H9 (cell line): Measurements from ENCODE around the gene DSCAM. TPM values are rescaled to one million over a fixed set of nuclear protein-coding genes. Genes with fewer than 3 reads are reported as not detected.

ENCODE experiments used
- DNase-seq: peaks from one replicate; pipeline ENCODE4 v3.0.0-alpha.2; 2017
- H2AFZ ChIP-seq: one replicate; pipeline ENCODE4 v1.6.1; 2013; ENCODE audit warnings: mild to moderate bottlenecking, low read length, control low read depth, moderate library complexity
- H2AK5ac ChIP-seq: 2 replicates; pipeline ENCODE4 v1.6.1; 2013; ENCODE audit warnings: low read length, control low read depth, mixed read lengths; ENCODE audit not compliant: insufficient read length
- H2BK120ac ChIP-seq: one replicate; pipeline ENCODE4 v1.6.1; 2013; ENCODE audit warnings: low read depth, mild to moderate bottlenecking, low read length, control low read depth, inconsistent platforms; ENCODE audit not compliant: poor library complexity, severe bottlenecking
- H2BK12ac ChIP-seq: 2 replicates; pipeline ENCODE4 v1.6.1; 2013; ENCODE audit warnings: low read length, control low read depth, mixed read lengths, low read depth; ENCODE audit not compliant: insufficient read length
- H2BK15ac ChIP-seq: 2 replicates; pipeline ENCODE4 v1.6.1; 2013; ENCODE audit warnings: low read depth, low read length, control low read depth
- H2BK20ac ChIP-seq: one replicate; pipeline ENCODE4 v1.6.1; 2013; ENCODE audit warnings: low read depth, mild to moderate bottlenecking, low read length, control low read depth, inconsistent platforms; ENCODE audit not compliant: poor library complexity, severe bottlenecking
- H2BK5ac ChIP-seq: 2 replicates; pipeline ENCODE4 v1.6.1; 2013; ENCODE audit warnings: low read length, control low read depth, mixed read lengths; ENCODE audit not compliant: insufficient read length
- H3K14ac ChIP-seq: 2 replicates; pipeline ENCODE4 v1.6.1; 2013; ENCODE audit warnings: low read length, control low read depth; ENCODE audit not compliant: insufficient read depth
- H3K18ac ChIP-seq: 2 replicates; pipeline ENCODE4 v1.6.1; 2013; ENCODE audit warnings: low read depth, mild to moderate bottlenecking, mixed read lengths, low read length, control low read depth; ENCODE audit not compliant: insufficient read length
- H3K23ac ChIP-seq: 2 replicates; pipeline ENCODE4 v1.6.1; 2013; ENCODE audit warnings: low read length, control low read depth, mixed read lengths, low read depth; ENCODE audit not compliant: insufficient read length
- H3K23me2 ChIP-seq: 2 replicates; pipeline ENCODE4 v1.6.1; 2013; ENCODE audit warnings: low read depth, mild to moderate bottlenecking, mixed read lengths, low read length, control low read depth; ENCODE audit not compliant: insufficient read length, poor library complexity, severe bottlenecking
- H3K27ac ChIP-seq: 2 replicates; pipeline ENCODE4 v1.5.1; 2013; ENCODE audit warnings: low read length, control low read depth, mixed read lengths, low read depth; ENCODE audit not compliant: insufficient read length
- H3K27me3 ChIP-seq: 2 replicates; pipeline ENCODE4 v1.6.1; 2013; ENCODE audit warnings: low read length, control low read depth, inconsistent platforms; ENCODE audit not compliant: insufficient read depth
- H3K4ac ChIP-seq: 2 replicates; pipeline ENCODE4 v1.6.1; 2013; ENCODE audit warnings: low read depth, mild to moderate bottlenecking, control low read depth, inconsistent platforms, low read length, moderate library complexity
- H3K4me1 ChIP-seq: 2 replicates; pipeline ENCODE4 v1.6.1; 2013; ENCODE audit warnings: low read length, control low read depth, inconsistent platforms; ENCODE audit not compliant: insufficient read depth
- H3K4me2 ChIP-seq: 2 replicates; pipeline ENCODE4 v1.6.1; 2013; ENCODE audit warnings: low read length, control low read depth, mixed read lengths; ENCODE audit not compliant: insufficient read length, insufficient read depth
- H3K56ac ChIP-seq: 2 replicates; pipeline ENCODE4 v1.6.1; 2013; ENCODE audit warnings: low read depth, mild to moderate bottlenecking, mixed read lengths, low read length, control low read depth; ENCODE audit not compliant: insufficient read length
- H3K79me1 ChIP-seq: 2 replicates; pipeline ENCODE4 v1.6.1; 2013; ENCODE audit warnings: low read depth, mild to moderate bottlenecking, moderate library complexity, low read length, control low read depth, inconsistent platforms; ENCODE audit not compliant: insufficient read depth, poor library complexity, severe bottlenecking
- H3K79me2 ChIP-seq: 2 replicates; pipeline ENCODE4 v1.6.1; 2013; ENCODE audit warnings: low read length, control low read depth, inconsistent platforms; ENCODE audit not compliant: insufficient read depth
- H3K9ac ChIP-seq: 2 replicates; pipeline ENCODE4 v1.6.1; 2013; ENCODE audit warnings: low read length, control low read depth, mixed read lengths; ENCODE audit not compliant: insufficient read length; ENCODE audit errors: extremely low read depth
- H3K9me3 ChIP-seq: one replicate; pipeline ENCODE4 v1.6.1; 2013; ENCODE audit warnings: low read depth, low read length, inconsistent platforms; ENCODE audit not compliant: control insufficient read depth
- H3T11ph ChIP-seq: one replicate; pipeline ENCODE4 v1.6.1; 2013; ENCODE audit warnings: mild to moderate bottlenecking, low read length, control low read depth, inconsistent platforms
- H4K20me1 ChIP-seq: one replicate; pipeline ENCODE4 v1.6.1; 2013; ENCODE audit not compliant: control insufficient read depth, insufficient read length, insufficient read depth
- H4K5ac ChIP-seq: 2 replicates; pipeline ENCODE4 v1.6.1; 2013; ENCODE audit warnings: low read depth, mild to moderate bottlenecking, mixed read lengths, low read length, control low read depth; ENCODE audit not compliant: insufficient read length
- H4K8ac ChIP-seq: replicated peaks from 2 replicates; pipeline ENCODE4 v1.6.1; 2013; ENCODE audit warnings: low read length, control low read depth, mixed read lengths, low read depth; ENCODE audit not compliant: insufficient read length
- H4K91ac ChIP-seq: 2 replicates; pipeline ENCODE4 v1.6.1; 2013; ENCODE audit warnings: low read depth, mild to moderate bottlenecking, moderate library complexity, mixed read lengths, low read length, control low read depth; ENCODE audit not compliant: insufficient read length
- H3K27ac Mint-ChIP-seq, 3 experiments: 2 replicates in 2 of 3; 3 replicates in 1 of 3; pipeline ENCODE4 v1.8.0; 2020 to 2021; ENCODE audit warnings: mixed read lengths in 3 of 3, mild to moderate bottlenecking in 1 of 3, moderate library complexity in 1 of 3
- H3K27me3 Mint-ChIP-seq: 2 replicates; pipeline ENCODE4 v1.8.0; 2021; ENCODE audit warnings: low read depth, mild to moderate bottlenecking, moderate library complexity, mixed read lengths
- H3K36me3 Mint-ChIP-seq, 3 experiments: 2 replicates in 2 of 3; 3 replicates in 1 of 3; pipeline ENCODE4 v1.8.0; 2020 to 2021; ENCODE audit warnings: low read depth in 3 of 3, mixed read lengths in 3 of 3; ENCODE audit not compliant: insufficient read depth in 1 of 3
- H3K4me1 Mint-ChIP-seq, 2 experiments: 2 replicates each; pipeline ENCODE4 v1.8.0; 2020; ENCODE audit warnings: mixed read lengths in 2 of 2
- H3K4me3 Mint-ChIP-seq, 2 experiments: 2 replicates in 1 of 2; 3 replicates in 1 of 2; pipeline ENCODE4 v1.8.0; 2020 to 2021; ENCODE audit warnings: mild to moderate bottlenecking in 2 of 2, mixed read lengths in 2 of 2, moderate library complexity in 1 of 2
- H3K9me3 Mint-ChIP-seq, 2 experiments: 2 replicates in 1 of 2; 3 replicates in 1 of 2; pipeline ENCODE4 v1.8.0; 2020; ENCODE audit warnings: mild to moderate bottlenecking in 2 of 2, mixed read lengths in 2 of 2, moderate library complexity in 1 of 2
- WGBS: extraction: QIAGEN DNeasy Blood & Tissue Kit; methylation state at CpG from one replicate; pipeline ENCODE4 v1.1.7; 2013; ENCODE audit warnings: missing lambda C conversion rate, low lambda C conversion rate, mixed read lengths; ENCODE audit not compliant: insufficient read length; ENCODE audit errors: extremely low coverage; 5-methylcytosine and 5-hydroxymethylcytosine counted together
- total RNA-seq: library from RNA; stranded (reverse); gene quantifications from 2 replicates; pipeline ENCODE4 v1.2.1, GENCODE V29; 2021
- TF ChIP-seq, protein P1 (sequence below): fragments of 200-600 bp; sonication (generic); conservative IDR thresholded peaks from 3 replicates; pipeline ENCODE4 v1.8.0; 2021; ENCODE audit warnings: antibody characterized with exemption, mild to moderate bottlenecking

DSCAM gene
- total RNA-seq, 1 experiment from 2014 or later = 0.17 TPM

- Histone ChIP-seq H3K4me1 (no peaks in the 10 kb centered on the region), H2AFZ (no peak overlapping the region), H4K20me1 (no peaks in the 10 kb centered on the region), H3K4ac (no peak overlapping the region), H2AK5ac (no peak overlapping the region), H3K9me3 (no peaks in the 10 kb centered on the region), H2BK20ac (no peak overlapping the region), H3K79me1 (no peaks in the 10 kb centered on the region), H2BK12ac (no peak overlapping the region), H3K56ac (no peak overlapping the region), H3K14ac (no peak overlapping the region), H4K5ac (no peak overlapping the region), H3K4me2 (no peak overlapping the region), H4K91ac (no peak overlapping the region), H3T11ph (no peak overlapping the region), H3K9ac (no peak overlapping the region), H3K23me2 (no peaks in the 10 kb centered on the region), H2BK120ac (no peak overlapping the region), H3K79me2 (no peaks in the 10 kb centered on the region), H3K27ac (no peak overlapping the region), H2BK5ac (no peak overlapping the region), H3K23ac (no peak overlapping the region), H4K8ac (no peak overlapping the region), H3K18ac (no peak overlapping the region), H2BK15ac (no peak overlapping the region), H3K27me3 (no peaks in the 10 kb centered on the region)
- H3K27me3 Mint-ChIP-seq = no peaks in the 10 kb centered on the region
- H3K9me3 Mint-ChIP-seq = no peaks in the 10 kb centered on the region
- H3K36me3 Mint-ChIP-seq = 0 out of 7 replicates have a peak, but pooled peaks cover 0 to 2% (median 0%) of the 10 kb centered on the region in 3 experiments
- no peak for DNase-seq
- no CpG with 5 or more reads among the region's 2 CpGs for WGBS
- TF ChIP-seq, protein P1, sequence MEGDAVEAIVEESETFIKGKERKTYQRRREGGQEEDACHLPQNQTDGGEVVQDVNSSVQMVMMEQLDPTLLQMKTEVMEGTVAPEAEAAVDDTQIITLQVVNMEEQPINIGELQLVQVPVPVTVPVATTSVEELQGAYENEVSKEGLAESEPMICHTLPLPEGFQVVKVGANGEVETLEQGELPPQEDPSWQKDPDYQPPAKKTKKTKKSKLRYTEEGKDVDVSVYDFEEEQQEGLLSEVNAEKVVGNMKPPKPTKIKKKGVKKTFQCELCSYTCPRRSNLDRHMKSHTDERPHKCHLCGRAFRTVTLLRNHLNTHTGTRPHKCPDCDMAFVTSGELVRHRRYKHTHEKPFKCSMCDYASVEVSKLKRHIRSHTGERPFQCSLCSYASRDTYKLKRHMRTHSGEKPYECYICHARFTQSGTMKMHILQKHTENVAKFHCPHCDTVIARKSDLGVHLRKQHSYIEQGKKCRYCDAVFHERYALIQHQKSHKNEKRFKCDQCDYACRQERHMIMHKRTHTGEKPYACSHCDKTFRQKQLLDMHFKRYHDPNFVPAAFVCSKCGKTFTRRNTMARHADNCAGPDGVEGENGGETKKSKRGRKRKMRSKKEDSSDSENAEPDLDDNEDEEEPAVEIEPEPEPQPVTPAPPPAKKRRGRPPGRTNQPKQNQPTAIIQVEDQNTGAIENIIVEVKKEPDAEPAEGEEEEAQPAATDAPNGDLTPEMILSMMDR = no peak
- H3K4me1 Mint-ChIP-seq = peaks cover 0 to 3% of the 10 kb centered on the region in 2 experiments; a peak in 1 of 4 replicates
- H3K4me3 Mint-ChIP-seq = no peak overlapping the region
- no peak overlapping the region for H3K27ac Mint-ChIP-seq
These were observed 78.9 kb downstream of the DSCAM start for GRCh38 chr21:40768056-40768455.
